Stimulated activated CD8-positive, alpha-beta memory T cell treated with anti-CD3 and anti-CD28 coated beads, Interleukin-2, amount 100 ng/mL, for 1 hour (primary cell): ENCODE measurements around the gene SLC17A9.
A peak's percentile ranks its signal among the peaks of the same experiment; 100 is the strongest.

Source experiments
- DNase-seq, 2 donors: peaks; one replicate each; pipeline ENCODE4 v3.0.0-alpha.2; 2020; ENCODE audit warnings: low read depth in 2 of 2

SLC17A9 gene

GRCh38 chr20:62952373-62952967 lies at the start of gene SLC17A9:
Gene SLC17A9 (plus strand): TSS chr20:62952709. CDS start chr20:62952831, 122 bp downstream.
- DNase-seq = no peak

- DNase-seq = no peak
Measured at GRCh38 chr20:62902926-62903615, 49.4 kb upstream of the SLC17A9 start.

- no peak for DNase-seq
Measured at GRCh38 chr20:62905536-62906117, 46.9 kb upstream of the SLC17A9 start.

GRCh38 chr20:62906209-62906608 lies 46.3 kb upstream of the SLC17A9 start:
- no peak for DNase-seq

- no peak for DNase-seq
Measured at GRCh38 chr20:62906647-62907375, 45.7 kb upstream of the SLC17A9 start.

- DNase-seq = no peak
Measured at GRCh38 chr20:62907384-62908317, 44.9 kb upstream of the SLC17A9 start.

GRCh38 chr20:62908971-62909791 lies 43.3 kb upstream of the SLC17A9 start:
- DNase-seq = no peak

- DNase-seq = no peak
Measured at GRCh38 chr20:62910217-62910766, 42.2 kb upstream of the SLC17A9 start.

- DNase-seq = no peak
Measured at GRCh38 chr20:62910777-62911497, 41.6 kb upstream of the SLC17A9 start.

- DNase-seq = no peak
Measured at GRCh38 chr20:62911701-62912280, 40.7 kb upstream of the SLC17A9 start.

- DNase-seq = no peak
Measured at GRCh38 chr20:62913043-62913630, 39.4 kb upstream of the SLC17A9 start.

GRCh38 chr20:62914436-62914835 lies 38.1 kb upstream of the SLC17A9 start:
- DNase-seq = no peak

GRCh38 chr20:62914970-62915457 lies 37.5 kb upstream of the SLC17A9 start:
- DNase-seq = no peak

GRCh38 chr20:62916703-62917476 lies 35.6 kb upstream of the SLC17A9 start:
- no peak for DNase-seq

- no peak for DNase-seq
Measured at GRCh38 chr20:62917720-62918119, 34.8 kb upstream of the SLC17A9 start.

- DNase-seq = no peak
Measured at GRCh38 chr20:62918147-62918546, 34.4 kb upstream of the SLC17A9 start.

GRCh38 chr20:62918831-62919230 lies 33.7 kb upstream of the SLC17A9 start:
- peak in 1 of 2 donors; percentile 23 for DNase-seq
